Left colon (tissue), 2 donors: Measurements from ENCODE around the gene LIMK2. TPM values are rescaled to one million over a fixed set of nuclear protein-coding genes. Genes with fewer than 3 reads are reported as not detected.

Experiments
- ATAC-seq: fragments of 200-7000 bp; cut with Tn5 transposase; one replicate; pipeline ENCODE4 v1.9.1; 2020; ENCODE audit warnings: mild to moderate bottlenecking, moderate library complexity
- DNase-seq, 2 donors: peaks; one replicate each; pipeline ENCODE4 v3.0.0-alpha.2; 2020
- intact Hi-C, 2 donors: fragments of 100-400 bp; cut with DNase I in 1 of 2; cut with micrococcal nuclease in 1 of 2; formaldehyde crosslinking; loops; one replicate each; pipeline versions ENCODE4 v1.11.2 to v1.14.0; 2022; cut with DNase I, micrococcal nuclease
- total RNA-seq, 2 donors: library from RNA; stranded (reverse); fragmentation: NEBNext Ultra II Directional; extraction: Animal tissue kit (Norgen Biotek cat#: 25700); gene quantifications; one replicate each; pipeline ENCODE4 v1.2.1, GENCODE V29; 2021
- donor health status: DM: no; HTN: no; CAD: no.
- donor health status: DM: yes; HTN: yes; CAD: no.

The LIMK2 gene
- total RNA-seq, 2 donors from 2014 or later = 102 to 142 TPM

DNA sequence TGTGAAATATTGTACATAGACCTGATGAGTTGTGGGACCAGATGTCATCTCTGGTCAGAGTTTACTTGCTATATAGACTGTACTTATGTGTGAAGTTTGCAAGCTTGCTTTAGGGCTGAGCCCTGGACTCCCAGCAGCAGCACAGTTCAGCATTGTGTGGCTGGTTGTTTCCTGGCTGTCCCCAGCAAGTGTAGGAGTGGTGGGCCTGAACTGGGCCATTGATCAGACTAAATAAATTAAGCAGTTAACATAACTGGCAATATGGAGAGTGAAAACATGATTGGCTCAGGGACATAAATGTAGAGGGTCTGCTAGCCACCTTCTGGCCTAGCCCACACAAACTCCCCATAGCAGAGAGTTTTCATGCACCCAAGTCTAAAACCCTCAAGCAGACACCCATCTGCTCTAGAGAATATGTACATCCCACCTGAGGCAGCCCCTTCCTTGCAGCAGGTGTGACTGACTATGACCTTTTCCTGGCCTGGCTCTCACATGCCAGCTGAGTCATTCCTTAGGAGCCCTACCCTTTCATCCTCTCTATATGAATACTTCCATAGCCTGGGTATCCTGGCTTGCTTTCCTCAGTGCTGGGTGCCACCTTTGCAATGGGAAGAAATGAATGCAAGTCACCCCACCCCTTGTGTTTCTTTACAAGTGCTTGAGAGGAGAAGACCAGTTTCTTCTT lies 67.9 kb downstream of the LIMK2 start:
- ATAC-seq (no peak), DNase-seq (no peak)
- intact Hi-C loops = loop anchor here in 1 of 2 donors (10.0 kb wide), 1 partner anchor 65 kb away; the partner anchor contains the start of gene LIMK2

DNA sequence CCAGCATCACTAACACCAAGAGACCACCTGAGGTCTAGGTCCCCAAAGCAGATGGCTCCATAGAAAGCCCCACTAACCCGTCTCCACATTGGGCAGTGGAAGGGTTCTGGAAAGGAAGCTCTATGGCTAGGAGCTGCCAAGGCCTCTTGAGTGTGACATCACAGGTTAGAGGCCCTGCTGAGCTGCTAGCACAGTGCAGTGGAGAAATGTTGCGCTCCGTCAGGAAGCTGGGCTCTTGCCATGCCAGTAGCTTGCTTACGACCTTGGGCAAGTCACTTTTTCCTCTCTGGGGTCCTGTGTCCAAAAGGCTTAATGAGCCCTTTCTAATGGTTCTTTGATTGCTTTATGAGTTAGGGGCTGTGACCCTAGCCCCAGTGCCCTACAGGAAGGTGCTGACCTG lies 69.6 kb downstream of the LIMK2 start:
- ATAC-seq = no peak
- DNase-seq = no peak
- intact Hi-C loops = no loop called here

DNA sequence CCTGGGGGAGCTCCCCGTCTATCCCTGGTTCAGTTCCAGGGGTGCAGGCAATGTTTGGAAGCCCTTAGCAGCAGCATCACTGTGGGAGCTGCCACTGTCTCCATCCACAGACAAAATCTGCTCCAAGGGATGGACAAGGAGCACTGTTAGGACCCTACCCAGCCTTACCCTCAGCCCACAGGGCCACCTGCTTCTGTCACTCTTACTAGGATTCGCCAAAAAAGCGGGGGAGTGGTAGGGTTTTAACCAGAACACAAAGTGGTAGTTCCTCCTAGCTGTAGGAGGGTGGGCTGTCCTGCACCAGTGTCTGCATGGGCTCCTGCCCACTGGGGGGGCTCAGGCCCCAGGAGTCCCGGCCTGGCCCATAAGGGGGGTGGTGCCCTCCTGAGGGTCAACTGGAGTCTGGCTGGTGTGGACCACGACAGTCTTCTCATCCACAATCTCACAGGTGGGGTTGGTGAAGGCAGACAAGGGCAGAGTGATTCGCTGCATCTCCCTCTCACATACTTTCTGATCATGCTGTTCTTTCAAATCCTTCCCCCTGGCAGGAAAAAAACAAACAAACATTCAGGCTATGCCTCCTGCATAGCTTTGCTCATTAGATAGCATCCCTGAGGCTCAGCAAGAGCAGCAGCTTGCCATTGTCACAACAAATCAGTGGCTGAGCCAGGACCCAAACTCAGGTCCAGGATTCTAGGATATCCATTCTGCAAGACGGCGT lies 70.8 kb downstream of the LIMK2 start:
- DNase-seq = no peak
- intact Hi-C loops = no loop called here
- peak; percentile 3 for ATAC-seq

GRCh38 chr22:31284281-31285155 lies 72.4 kb downstream of the LIMK2 start:
- DNase-seq = no peak
- intact Hi-C loops = no loop called here
- ATAC-seq = peak; percentile 8

- DNase-seq = peak in 1 of 2 donors; percentile 62
- intact Hi-C loops = no loop called here
- no peak for ATAC-seq
Observed at GRCh38 chr22:31286360-31287255, 74.5 kb downstream of the LIMK2 start.

DNA sequence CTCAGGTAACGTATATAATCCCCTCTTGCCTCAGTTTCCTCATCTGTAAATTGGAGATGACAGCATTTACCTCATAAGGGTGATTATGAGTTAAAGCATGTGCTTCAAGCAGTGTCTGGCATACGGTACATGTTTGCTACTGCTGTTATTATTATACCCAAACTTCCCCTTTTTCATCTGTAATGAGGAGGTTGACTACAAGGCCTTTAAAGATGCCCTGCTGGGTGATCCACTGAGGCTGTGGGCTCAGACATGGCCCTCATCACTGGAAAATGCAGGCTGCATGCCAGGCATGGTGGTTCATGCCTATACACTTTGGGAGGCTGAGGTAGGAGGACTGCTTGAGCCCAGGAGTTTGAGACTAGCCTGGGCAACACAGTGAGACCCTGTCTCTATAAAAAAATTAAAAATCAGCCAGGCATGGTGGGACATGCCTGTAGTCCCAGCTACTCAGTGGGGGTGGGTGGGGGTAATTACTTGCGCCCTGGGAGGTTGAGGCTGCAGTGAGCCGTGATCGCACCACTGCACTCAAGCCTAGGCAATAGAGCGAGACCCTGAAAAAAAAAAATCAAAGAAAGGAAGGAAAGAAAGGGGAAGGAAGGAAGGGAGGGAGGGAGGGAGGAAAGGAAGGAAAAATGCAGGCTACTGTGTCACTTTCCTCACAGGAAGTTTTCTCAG lies 75.9 kb downstream of the LIMK2 start:
- DNase-seq (no peak), ATAC-seq (no peak)
- intact Hi-C loops = no loop called here

DNA sequence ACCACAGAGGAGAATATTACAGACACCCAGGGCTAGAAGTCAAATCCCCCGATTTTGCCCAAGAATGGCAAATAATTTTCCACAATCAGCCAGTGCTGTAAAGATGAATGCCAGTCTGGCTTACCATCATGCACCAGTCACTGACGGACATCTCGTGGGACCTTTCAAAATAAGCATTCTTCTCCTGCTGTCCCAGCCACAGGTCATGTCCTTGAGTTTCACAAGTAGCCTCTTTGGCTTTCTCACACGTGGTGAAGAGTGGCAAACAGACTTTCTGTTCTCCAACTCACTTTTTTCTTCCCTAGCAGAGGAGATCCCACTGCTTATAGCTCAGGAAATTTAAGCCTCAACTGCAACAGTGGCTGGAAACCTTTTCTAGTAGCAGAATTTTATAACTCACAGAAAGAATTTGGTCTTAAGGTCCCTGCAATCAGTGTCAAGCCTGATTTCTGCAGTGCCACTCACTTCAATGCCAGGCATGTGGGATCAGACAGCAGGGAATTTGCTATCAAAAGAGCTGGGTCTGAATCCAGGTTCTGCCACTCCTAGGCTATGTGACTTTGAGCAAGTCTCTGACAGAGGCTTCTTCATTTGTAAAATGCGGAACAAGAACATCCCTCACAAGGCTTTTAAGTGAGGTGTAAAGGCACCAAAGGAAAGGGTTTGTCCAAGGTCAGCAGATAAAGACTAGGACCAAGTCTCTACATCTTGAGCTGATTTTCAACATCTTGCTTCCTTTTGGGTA lies 76.6 kb downstream of the LIMK2 start:
- DNase-seq (no peak), ATAC-seq (no peak)
- intact Hi-C loops = no loop called here

GRCh38 chr22:31289344-31289743 lies 77.2 kb downstream of the LIMK2 start:
- DNase-seq (peak; percentile 69 to 78), ATAC-seq (peak; percentile 42)
- intact Hi-C loops = no loop called here

DNA sequence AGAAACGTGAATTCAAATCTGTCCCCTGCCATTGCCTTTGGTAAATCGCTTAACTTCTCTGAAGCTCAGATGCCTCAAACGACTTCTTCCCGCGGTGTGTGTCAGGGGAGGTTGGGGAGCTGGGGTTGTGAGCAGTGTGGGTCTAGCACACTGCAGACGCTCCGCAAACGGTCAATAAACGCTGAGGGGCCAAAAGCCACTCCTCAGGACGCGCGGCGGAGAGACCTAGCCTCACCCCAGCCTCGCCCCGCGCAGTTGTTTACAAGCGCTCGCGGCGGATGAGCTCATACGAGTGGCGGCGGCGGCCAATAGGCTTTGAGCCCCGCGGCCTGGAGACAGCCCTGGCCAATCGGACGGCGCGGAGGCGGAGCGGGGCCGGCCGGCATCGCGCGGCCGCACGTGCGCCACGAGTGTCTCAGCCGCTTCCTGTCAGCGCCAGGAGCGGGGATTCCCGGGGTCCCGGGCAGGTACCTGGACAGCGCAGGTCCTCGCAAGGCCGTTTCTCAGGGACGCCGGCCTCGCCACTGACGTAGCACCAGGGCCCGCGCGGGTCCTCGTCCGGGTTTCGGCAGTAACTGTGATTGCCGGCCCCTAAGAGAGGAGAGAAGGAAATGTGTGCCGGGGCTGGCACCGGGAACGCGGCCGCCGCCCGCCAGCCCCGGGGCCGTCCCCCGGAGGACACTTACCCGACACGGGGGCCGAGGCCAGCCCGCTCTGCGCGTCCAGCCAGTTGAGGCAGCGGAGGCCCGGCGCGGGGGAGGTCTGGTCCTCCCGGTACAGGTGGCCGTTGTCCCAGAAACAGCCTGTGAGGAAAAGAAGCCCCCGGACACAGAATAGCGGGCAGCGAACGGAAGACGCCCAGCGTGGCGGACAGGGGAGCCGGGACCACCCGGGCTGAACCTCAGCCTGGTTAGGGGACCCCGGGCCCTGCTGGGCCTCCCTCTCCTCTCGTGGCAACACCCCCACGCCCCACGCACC lies 78.7 kb downstream of the LIMK2 start:
- DNase-seq (peak; percentile 97 to 98), ATAC-seq (peak; percentile 80)
- intact Hi-C loops = no loop called here

GRCh38 chr22:31291481-31292235 lies 79.6 kb downstream of the LIMK2 start:
- peak in 1 of 2 donors; percentile 51 for DNase-seq
- peak; percentile 2 for ATAC-seq
- intact Hi-C loops = no loop called here

- intact Hi-C loops = no loop called here
- peak; percentile 49 for ATAC-seq
- peak; percentile 93 to 95 for DNase-seq
Observed at GRCh38 chr22:31292236-31292989, 80.3 kb downstream of the LIMK2 start, which contains the start of gene PIK3IP1. Gene PIK3IP1, minus strand, starts transcription at chr22:31292488. Its CDS starts 144 bp downstream, at chr22:31292344.

DNA sequence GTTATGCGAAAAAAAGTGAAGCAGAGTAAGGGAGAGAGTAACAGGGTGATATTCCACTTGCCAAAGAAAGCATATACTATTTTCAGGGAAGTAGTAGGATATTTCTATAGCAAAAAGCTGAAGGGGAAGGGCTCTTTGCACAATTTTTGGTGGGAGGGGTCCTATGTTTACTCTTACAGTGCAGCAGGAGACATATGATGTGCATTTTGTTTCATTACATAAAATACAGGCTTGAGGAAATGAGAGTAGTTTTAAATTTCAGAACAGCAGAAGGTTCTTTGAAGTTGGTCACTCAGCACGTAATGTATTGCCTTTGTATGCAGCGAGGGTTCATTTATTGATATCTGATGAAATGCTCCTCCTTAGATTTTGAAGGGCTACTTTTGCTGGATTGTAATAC lies 83.3 kb downstream of the LIMK2 start:
- intact Hi-C loops = no loop called here
- DNase-seq (no peak), ATAC-seq (no peak)

- ATAC-seq = peak; percentile 38
- no peak for DNase-seq
- intact Hi-C loops = no loop called here
Observed at GRCh38 chr22:31295831-31296657, 83.9 kb downstream of the LIMK2 start.

DNA sequence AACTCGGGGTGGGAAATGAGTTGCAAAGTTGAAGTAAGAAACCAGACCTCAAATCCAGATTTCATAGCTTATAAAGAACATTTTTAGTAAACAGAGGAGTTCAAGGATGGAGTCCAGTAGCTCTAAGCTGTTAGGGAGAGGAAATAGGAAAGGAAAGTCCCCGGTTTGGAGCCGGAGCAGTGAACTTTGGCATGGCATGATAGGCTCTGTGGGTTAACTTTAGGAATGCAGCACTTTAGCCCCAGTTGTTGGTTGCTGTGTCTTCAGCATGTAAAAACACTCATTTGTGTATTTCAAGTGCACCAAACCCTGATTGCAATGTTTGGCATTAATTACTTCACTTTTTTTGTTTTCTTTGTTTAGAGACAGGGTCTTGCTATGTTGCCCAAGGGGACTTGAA lies 88.8 kb downstream of the LIMK2 start:
- ATAC-seq (peak; percentile 67), DNase-seq (no peak)
- intact Hi-C loops = no loop called here
